Measurements from ENCODE around the gene GRM4.

GRCh38 chr6:34070315-34071135 is 75.4 kb downstream of the GRM4 start:
- no peak for TF ChIP-seq CTCF (IDR thresholded peaks at IDR 0.05)
- TF ChIP-seq POLR2A (IDR thresholded peaks at IDR 0.05): no peak

All from ovary (tissue), 3 donors.